Erythroblast (primary cell): ENCODE measurements around the gene CDKN1B.

ENCODE experiments used
- DNase-seq, 2 experiments: peaks; one replicate each; lab custom pipeline; 2025; lab: John Stamatoyannopoulos, UW
- GATA1 ChIP-seq: IDR thresholded peaks from 2 replicates; pipeline ENCODE4 v1.6.1; 2011; ENCODE audit warnings: low read depth, mild to moderate bottlenecking, control low read depth, low read length, moderate library complexity
- POLR2A ChIP-seq: IDR thresholded peaks from 2 replicates; pipeline ENCODE4 v1.6.1; 2011; ENCODE audit warnings: mild to moderate bottlenecking, low read length

Gene CDKN1B

GRCh38 chr12:12741660-12742059, 24.5 kb downstream of the CDKN1B start:
- TF ChIP-seq POLR2A (no peak), GATA1 (no peak)
- peak; percentile 32 to 45 for DNase-seq

GRCh38 chr12:12744546-12745305, 27.6 kb downstream of the CDKN1B start:
- TF ChIP-seq GATA1 (no peak), POLR2A (no peak)

DNA sequence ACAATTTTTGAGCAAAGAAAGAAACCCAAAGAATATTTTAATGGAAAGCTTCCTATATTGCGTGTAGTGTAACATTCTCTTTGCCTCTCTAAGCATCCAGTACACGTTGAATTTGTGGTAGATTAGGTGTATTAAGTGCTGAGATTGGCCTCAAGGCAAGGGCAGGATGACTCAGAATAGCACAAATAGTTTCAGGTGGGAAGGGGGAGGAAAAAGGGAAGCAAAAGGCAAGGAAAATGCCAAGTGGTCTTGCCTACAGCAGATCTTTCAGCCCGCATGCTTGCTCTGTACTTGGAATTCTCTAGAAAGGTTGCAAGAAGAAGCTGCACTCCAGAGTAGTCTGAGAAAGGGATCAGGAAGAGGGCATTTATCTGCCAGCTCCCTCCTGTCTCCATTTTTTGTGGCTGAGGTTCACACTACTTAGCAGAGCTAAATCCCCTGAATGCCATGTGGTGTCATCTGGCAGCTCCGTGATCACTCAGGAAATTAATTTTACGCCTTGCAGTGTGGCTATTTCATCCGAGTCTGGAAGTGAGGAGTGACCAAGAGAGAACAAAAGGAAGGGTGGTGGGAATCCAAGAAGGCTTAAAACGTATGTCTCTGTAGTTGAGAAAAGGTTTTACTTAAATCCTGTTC, 28.5 kb downstream of the CDKN1B start:
- no peak for DNase-seq

More at GRCh38 chr12:12744546-12745305, 27.6 kb downstream of the CDKN1B start:
- DNase-seq = no peak

DNA sequence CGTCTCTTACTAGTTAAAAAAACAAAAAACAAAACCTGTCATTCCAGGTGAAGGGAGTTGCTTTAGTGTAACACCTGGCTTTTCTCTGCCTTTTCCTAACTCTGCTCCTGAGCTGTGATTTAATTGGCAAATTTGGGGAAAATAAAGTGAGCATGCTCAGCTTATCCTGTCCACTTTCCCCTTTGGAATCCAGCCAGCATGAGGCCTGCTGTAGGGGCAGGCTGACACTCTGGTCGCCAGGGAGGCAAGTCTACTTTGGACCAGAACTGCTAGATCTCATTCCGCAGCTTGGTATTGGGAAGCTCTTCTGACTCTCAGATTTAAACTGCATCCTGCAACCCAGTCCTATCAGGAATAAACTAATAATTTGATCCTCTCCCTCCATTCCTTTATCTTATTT, 30.1 kb downstream of the CDKN1B start:
- TF ChIP-seq GATA1 (no peak), POLR2A (no peak)
- peak; percentile 12 to 28 for DNase-seq

More for the DNA sequence above, 28.5 kb downstream of the CDKN1B start:
- TF ChIP-seq GATA1 (no peak), POLR2A (no peak)

DNA sequence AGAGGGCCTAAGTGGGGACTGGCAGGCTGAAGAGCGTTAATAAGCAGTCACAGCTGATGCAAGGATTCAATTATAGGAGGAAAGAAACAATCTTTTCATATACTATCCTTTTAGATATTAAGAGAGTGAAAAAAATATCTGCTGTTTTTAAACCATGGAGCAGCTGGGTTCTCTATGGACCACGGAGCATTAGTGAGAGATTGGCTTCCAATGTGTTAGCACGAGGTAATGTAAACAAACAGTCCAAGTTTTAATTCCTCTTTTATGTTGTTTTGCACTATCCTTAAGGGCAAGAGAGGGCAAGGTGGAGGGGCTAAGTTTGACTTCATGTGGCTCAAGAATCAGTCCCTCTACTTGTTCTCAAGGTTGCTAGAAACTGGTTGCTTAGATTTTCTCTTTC, 30.9 kb downstream of the CDKN1B start:
- no peak for DNase-seq
- TF ChIP-seq GATA1 (no peak), POLR2A (no peak)

DNA sequence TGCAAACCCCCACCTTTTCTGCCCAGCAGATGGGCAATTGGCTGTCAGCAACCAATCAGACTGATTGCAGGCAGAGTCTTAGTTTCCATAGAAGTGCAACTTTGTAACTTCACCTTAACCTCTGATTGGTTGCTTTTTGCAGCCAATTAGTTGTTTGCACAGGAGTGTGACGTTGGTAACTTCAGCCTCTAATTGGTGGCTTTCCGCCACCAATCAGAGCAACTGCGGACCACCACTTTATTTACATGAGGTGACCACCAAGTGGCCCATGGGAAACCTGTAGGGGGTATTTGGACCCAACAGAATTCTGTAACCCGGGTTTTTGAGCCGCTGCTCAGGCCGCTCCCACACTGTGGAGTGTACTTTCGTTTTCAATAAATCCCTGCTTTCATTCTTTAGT, 32.3 kb downstream of the CDKN1B start:
- no peak for DNase-seq
- TF ChIP-seq POLR2A (no peak), GATA1 (no peak)

DNA sequence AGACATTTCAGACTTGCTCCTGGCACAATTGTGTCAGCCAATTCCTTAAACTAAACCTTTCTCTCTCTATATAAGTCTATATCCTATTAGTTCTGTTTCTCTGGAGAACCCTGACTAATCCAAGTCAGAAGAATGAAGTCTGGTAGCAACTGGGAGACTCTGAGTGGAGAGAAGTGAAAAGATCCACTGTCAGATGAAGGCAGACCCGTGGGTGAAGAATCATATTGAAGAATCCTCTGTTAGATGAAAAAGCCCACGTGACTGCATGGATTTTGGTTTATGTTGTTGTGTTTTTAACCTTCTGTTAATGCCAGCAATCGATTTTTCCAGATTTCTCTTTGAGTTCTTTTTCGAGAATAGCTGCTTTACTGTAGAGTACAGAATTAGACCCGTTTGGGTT, 38.8 kb downstream of the CDKN1B start:
- TF ChIP-seq GATA1 = no peak
- DNase-seq = no peak

- peak; percentile 29 to 51 for DNase-seq
- TF ChIP-seq POLR2A = no peak
- TF ChIP-seq GATA1 = no peak
Measured at GRCh38 chr12:12757121-12757520, 40.0 kb downstream of the CDKN1B start.

GRCh38 chr12:12759234-12759915, 42.2 kb downstream of the CDKN1B start:
- no peak for DNase-seq
- TF ChIP-seq GATA1 = no peak
- TF ChIP-seq POLR2A = no peak

DNA sequence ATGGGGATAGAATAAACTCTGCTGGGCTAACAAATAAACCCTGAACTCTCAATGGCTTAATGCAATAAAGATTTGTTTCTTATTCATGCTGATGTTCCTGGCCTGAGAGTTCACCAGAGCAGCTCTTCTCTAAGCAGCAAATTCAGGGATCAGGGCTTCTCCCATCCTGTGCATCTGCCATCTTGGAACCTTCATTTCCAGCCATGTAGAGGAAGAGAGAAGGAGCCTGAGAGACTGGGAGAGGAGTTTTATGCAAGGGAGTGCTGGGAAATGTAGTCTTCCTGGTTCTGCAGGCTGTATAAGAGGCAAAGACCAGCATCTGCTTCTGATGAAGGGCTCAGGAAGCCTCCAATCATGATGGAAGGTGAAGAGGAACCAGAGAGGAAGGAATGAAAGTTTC, 47.7 kb downstream of the CDKN1B start:
- TF ChIP-seq GATA1 (no peak), POLR2A (no peak)
- DNase-seq = no peak

GRCh38 chr12:12770262-12770661, 53.1 kb downstream of the CDKN1B start:
- TF ChIP-seq POLR2A (no peak), GATA1 (no peak)
- DNase-seq = no peak
